GM19239 (cell line): ENCODE results near the gene DGUOK.

Source experiments
- DNase-seq: peaks from one replicate; pipeline ENCODE4 v3.0.0; 2011; ENCODE audit warnings: low spot score; ENCODE audit not compliant: insufficient read length
- FAIRE-seq: peaks from 2 replicates; lab custom pipeline; 2011; peaks lifted over from hg19 to GRCh38; lab: Jason Lieb, UNC

DGUOK gene

DNA sequence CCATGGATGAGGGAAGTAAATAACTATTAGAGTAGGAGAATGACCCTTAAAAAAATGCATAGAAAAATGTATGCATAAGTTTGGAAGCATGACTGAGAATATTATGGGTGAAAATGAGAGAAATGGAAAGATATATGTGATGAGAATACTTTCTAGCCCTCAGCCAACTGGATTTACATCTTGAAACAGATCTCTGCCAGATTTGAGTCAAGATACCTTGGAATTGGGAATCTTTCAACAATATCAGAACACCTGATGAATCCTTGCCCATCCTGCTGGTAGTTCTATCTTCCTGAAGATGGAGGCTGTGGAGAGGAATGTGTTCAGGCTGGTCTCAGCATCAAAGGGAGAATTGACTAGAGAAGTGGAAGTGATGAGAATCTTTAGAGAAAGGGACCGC lies 63.9 kb downstream of the DGUOK start:
- no peak for FAIRE-seq

GRCh38 chr2:73992036-73992435 lies 65.4 kb downstream of the DGUOK start:
- no peak for DNase-seq
- no peak for FAIRE-seq

More for the DNA sequence above, 63.9 kb downstream of the DGUOK start:
- no peak for DNase-seq

DNA sequence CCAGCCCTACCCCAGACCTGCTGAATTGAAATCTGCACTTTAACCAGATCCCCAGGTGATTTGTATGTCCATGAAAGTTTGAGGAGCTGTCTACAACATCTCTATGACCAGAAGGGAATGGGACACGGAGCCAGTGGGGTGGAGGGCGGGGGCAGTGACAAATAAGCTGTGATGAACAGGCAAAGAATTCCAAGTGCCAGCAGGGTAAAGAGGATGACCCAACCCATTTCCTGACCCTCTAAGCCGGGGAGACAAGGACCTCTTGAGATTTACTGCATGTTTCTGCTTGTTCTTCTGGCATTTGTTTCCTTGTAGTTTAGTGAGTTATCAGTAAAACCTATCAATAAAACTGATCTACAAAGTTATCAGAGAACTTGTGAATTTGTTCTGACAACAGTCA lies 66.7 kb downstream of the DGUOK start:
- DNase-seq, result no peak
- FAIRE-seq, result no peak

GRCh38 chr2:73993778-73994177 lies 67.1 kb downstream of the DGUOK start:
- DNase-seq, result no peak
- no peak for FAIRE-seq

- no peak for DNase-seq
These were observed 67.6 kb downstream of the DGUOK start for GRCh38 chr2:73994178-73994831.

DNA sequence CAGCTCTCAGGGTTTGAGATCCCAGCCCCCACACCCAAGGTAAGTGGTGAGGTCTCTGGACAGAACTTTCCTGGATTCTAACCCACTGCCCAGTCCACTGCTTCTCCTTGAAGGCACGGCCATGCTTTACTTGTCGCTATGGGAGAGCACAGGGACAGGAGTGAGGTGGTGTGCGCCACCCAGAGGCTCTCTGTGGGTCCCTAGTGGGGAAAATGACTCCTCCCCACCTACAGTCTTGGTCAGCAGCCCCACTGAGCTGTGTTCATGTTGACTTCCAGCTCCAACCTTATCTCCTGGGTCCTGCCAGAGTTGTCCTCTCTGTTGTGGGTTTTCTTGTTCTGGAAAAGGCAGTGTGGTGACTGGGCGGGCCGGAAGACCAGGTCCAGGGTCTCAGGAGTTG lies 69.1 kb downstream of the DGUOK start:
- FAIRE-seq (no peak), DNase-seq (no peak)

More at GRCh38 chr2:73994178-73994831, 67.6 kb downstream of the DGUOK start:
- no peak for FAIRE-seq

GRCh38 chr2:73997813-73998212 lies 71.1 kb downstream of the DGUOK start:
- FAIRE-seq, result no peak
- DNase-seq, result no peak

- DNase-seq (no peak), FAIRE-seq (no peak)
These were observed 71.8 kb downstream of the DGUOK start for GRCh38 chr2:73998451-73998850.

- DNase-seq (no peak), FAIRE-seq (no peak)
These were observed 72.3 kb downstream of the DGUOK start for GRCh38 chr2:73998933-73999332.

DNA sequence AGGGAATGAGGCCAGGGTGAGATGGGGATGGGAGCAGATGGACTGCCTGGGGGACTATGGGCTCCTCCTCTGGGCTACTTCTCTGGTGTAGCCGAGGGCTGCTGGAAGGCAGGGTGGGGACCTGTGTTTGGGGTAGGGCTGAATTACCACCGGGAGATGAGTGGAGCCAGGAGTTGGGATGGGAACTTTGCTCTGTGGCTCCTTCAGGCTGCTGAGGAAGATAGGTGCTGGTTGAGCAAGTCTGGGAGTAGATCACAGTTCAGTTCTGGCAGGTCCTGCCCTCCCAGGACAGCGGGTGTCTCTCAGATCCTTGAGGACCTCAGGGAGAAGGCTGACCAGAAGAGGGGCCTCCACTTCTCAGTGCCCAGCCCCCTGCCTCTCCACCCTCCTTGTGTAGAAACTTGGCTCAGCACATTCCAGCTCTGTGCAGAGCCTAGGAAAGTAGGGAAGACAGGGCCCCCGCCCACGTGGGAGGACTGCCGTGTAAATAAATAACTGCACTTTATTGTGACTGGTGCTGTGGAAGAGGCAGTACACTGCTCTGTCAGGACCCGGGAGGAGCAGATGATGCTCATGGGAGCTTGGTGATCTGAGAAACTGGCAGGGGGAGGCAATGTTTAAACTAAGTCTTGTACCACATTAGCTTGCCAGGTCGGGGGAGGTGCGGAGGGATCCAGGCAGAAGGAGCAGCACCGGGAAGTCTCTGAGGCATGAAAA lies 73.4 kb downstream of the DGUOK start:
- FAIRE-seq (no peak), DNase-seq (no peak)

GRCh38 chr2:74000666-74001065 lies 74.0 kb downstream of the DGUOK start:
- FAIRE-seq, result no peak

GRCh38 chr2:74001121-74001520 lies 74.4 kb downstream of the DGUOK start:
- FAIRE-seq (no peak), DNase-seq (no peak)

More at GRCh38 chr2:74000666-74001065, 74.0 kb downstream of the DGUOK start:
- no peak for DNase-seq

DNA sequence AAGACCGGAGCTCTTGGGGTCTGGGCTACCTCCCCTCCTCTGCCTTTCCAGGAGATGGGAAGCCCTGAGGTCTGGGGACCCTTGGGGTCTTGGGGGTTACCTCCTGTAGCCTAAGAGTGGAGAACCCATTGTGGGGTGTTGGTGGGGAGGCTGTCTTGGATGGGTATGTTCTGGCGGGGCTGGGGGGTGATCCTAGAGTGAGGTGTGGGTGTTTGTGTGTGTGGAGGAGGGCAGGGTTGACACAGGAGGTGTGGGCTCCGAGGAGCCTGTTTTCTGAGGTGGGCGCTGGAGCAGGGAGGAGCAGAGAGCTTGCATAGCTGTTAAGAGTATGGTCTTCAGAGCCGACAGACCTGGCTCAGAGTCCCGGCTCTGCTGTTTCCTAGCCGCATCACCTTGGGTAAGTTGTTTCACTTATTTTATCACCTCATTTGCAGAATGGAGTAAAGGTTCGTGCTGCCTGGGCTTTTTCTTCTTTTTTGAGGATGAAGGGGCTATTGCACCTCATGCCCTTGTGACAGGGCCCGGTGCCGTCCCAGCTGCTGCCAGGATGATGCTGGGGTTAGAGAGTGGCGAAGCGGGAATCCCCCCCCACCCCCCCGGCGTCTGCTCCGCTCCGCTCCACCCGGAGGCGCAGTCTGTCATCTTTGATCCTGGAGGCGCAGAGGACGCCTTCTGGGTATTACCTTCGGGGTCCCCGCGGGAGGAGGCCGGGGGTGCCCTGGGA lies 75.3 kb downstream of the DGUOK start:
- FAIRE-seq, result peak; percentile 21
- no peak for DNase-seq

DNA sequence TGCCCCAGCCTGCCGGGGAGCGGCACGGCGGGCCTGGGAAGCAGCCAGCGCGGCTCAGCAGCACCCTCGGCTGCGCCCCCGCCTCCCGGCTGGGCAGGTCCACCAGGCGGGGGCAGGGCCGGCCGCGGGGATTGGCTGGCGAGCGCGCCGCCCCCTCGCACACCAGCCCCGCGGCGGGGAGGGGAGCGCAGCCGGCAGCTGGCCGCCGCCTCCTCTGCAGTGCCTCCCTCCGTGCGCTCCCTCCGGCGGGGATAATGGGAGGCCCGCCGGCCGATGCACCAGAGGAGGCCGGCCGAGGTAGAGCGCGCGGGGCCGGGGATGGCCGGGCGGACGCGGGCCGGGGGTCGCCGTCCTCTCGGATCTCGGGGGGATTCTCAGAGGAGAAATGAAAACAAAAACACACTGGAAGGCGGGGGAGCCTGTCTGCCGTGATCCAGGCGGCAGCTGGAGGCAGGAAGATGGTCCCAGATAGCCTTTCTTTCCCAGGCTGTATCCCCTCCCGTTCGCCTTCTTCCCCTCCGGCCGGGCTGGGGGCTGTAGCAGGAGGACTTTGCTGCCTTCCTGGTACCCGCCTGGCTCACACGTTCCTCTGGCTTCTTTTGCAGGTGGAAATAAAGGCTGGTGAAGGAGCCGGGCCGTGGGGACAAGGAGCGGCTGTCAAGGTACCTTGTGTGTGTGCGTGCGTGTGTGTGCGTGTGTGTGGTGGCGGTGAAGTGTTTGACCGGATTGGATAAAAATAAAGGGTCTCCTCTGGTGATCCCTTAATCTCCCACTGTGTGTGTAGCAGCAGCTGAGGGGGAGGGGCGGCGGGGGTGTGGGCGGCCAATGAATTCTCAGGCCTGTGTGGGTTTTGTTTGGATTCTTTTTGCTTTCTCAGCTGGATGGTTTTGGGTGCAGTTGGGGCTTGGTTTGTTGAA lies 76.1 kb downstream of the DGUOK start:
- FAIRE-seq, result peak; percentile 81

DNA sequence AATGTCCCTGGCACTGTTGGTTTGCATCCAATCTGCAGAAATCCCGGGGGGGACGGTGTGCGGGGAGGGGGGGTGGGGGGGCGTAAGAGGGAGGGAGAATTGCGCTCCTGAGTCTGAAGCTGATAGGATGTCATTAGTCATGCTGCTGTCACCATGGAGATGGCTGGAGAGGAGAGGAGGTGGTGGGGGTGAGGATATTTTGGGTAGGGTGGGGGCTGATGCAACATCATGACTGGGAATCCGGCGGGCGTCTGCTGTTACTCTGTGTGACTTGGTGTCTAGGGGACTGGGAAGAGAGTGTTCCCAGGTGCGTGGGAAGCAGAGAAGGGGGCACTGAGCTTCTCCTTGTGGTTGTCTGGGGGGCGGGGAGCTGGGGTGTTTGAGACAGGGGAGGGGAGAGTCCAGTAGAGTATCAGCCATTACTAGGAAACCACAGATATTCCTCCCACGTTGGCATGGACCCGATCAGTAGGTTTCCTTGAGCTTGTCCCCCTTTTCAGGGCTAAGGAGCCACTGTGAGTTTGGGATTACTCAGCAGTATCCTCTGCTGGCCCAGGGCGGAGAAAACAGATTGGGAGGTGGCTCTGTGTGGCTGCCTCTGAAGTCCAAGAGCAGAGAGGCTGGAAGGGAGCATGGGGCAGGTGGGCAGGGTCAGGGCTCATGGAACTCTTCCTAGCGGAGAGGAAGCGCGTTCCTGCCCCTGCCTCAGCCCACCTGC lies 77.0 kb downstream of the DGUOK start:
- FAIRE-seq, result no peak
- no peak for DNase-seq

More for the DNA sequence above, 76.1 kb downstream of the DGUOK start:
- peak; percentile 86 for DNase-seq

DNA sequence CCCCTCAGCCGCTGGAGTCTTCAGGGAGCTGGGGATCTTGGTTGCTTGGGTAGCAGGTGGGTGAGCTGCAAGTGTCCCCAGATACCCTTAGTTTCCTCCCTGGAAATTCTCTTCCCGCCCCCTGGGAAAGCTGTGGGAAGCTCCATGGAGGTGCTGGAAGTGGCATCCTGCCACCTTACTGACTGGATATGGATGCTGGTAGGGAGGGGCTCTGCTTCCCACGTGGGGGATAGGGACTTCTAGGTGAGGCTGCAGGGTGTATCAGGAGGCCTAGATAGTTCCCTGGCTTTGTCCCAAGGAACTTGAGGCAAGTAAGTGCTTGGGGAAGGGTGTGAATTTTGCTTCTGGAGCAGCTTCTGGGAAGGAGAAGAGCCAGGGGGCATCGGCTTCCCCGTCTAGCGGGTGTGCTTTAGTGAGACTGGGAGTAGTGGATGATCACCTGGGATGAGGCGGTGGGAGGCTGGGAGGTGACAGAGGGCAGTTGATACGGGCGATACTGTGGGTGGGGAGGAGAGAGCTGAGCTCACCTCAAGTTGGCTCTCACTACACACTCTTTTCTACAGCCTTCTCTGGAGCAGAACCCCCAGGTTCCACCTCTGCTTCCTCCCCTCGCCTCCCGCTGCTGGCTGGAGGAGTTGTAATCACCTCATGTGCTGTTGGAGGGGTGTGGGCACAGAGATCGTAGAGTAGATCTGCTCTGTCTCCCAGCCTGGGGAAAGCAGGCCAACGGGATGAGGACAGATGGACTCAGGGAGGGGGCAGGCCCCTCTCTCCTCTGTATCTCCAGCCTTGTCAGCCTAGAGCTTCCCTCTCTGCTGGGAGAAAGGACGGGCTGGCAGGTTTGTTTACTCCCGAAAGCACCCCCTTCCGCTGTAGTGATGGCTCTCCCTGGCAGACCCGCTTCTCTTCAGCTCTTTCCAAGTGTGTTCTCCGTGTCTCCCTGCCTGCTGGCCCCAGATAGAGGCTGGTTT lies 77.8 kb downstream of the DGUOK start:
- no peak for FAIRE-seq
- DNase-seq, result no peak

GRCh38 chr2:74005786-74006185 lies 79.1 kb downstream of the DGUOK start:
- no peak for FAIRE-seq

GRCh38 chr2:74006459-74006858 lies 79.8 kb downstream of the DGUOK start:
- FAIRE-seq, result no peak
- no peak for DNase-seq

More at GRCh38 chr2:74005786-74006185, 79.1 kb downstream of the DGUOK start:
- no peak for DNase-seq
